ENCODE data around the gene ATP6V0E1.
"Not testable (repeated sequence)": the region's sequence is repeated elsewhere in the genome, so short reads cannot be mapped to it uniquely, and the experiment has no call there.

The ATP6V0E1 gene

GRCh38 chr5:173057062-173057924 lies 73.7 kb downstream of the ATP6V0E1 start:
- TF ChIP-seq CTCF (IDR thresholded peaks at IDR 0.05; ENCODE audit: control insufficient read depth, extremely low read depth, insufficient read depth), result no peak

GRCh38 chr5:173062141-173062540 lies 78.6 kb downstream of the ATP6V0E1 start:
- TF ChIP-seq CTCF (IDR thresholded peaks at IDR 0.05; ENCODE audit: control insufficient read depth, extremely low read depth, insufficient read depth), result no peak
- H3K4me3 ChIP-seq (ENCODE audit: low read depth, low read length), result no peak overlapping the region

More at GRCh38 chr5:173057062-173057924, 73.7 kb downstream of the ATP6V0E1 start:
- peak overlapping the region; percentile 82 for H3K4me3 ChIP-seq (ENCODE audit: low read depth, low read length)
- DNase-seq (ENCODE audit: low read depth), result peak; percentile 94

GRCh38 chr5:173065155-173065554 lies 81.6 kb downstream of the ATP6V0E1 start:
- no peak for DNase-seq (ENCODE audit: low read depth)
- no peak for TF ChIP-seq CTCF (IDR thresholded peaks at IDR 0.05; ENCODE audit: control insufficient read depth, extremely low read depth, insufficient read depth)
- no peak overlapping the region for H3K4me3 ChIP-seq (ENCODE audit: low read depth, low read length)

More at GRCh38 chr5:173062141-173062540, 78.6 kb downstream of the ATP6V0E1 start:
- no peak for DNase-seq (ENCODE audit: low read depth)

GRCh38 chr5:173069671-173070070 lies 86.1 kb downstream of the ATP6V0E1 start:
- no peak overlapping the region for H3K4me3 ChIP-seq (ENCODE audit: low read depth, low read length)
- no peak for TF ChIP-seq CTCF (IDR thresholded peaks at IDR 0.05; ENCODE audit: control insufficient read depth, extremely low read depth, insufficient read depth)
- no peak for DNase-seq (ENCODE audit: low read depth)

DNA sequence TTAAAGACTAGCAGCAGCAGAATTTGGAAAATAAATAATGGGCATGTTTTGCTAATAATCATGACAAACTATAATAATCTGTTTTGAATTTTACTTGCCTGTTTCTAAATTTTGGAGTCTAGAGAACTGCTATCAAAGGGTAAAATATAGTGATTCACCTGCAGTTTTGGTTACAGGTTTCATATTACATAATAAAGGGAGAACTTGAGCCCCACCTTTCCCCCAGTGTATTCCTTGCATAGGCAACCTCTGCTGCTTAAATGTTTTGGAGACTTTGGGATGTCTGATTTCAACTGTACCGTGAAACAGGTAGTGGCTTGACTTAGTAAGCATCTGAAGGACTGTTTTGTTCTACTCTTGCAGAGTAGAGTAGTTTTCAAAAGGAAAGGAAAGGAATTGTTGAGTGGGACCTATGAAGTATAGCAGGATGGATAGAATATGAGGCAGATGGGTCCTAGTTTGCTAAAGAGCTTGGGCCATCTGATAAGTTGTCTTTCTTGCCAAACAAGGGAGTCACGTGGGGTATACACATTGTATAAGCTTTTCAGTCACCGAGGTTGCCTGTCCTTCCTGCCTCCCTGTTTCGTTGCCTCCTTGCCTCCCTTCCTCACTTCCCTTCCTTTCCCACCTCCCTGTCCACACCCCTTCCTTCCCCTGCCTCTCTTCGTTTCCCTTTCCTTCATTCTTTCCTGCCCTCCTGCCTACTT lies 91.7 kb downstream of the ATP6V0E1 start:
- no peak for TF ChIP-seq CTCF (IDR thresholded peaks at IDR 0.05; ENCODE audit: control insufficient read depth, extremely low read depth, insufficient read depth)
- no peak for DNase-seq (ENCODE audit: low read depth)
- no peak overlapping the region for H3K4me3 ChIP-seq (ENCODE audit: low read depth, low read length)

DNA sequence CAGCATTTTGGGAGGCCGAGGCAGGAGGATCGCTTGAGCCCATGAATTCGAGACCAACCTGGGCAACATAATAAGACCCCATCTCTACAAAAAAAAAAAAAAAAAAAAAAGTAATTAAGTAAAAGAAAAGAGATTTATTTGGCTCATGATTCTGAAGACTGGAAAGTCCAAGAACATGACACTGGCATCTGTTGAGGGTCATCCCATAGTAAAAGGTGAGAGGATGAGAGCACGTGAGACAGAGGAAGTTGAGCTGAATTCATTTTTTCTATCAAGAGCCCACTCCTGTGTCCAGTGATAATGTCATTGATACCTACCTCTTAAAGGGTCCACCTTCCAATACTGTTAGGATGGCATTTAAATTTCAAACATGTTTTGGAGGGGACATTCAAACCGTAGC lies 92.4 kb downstream of the ATP6V0E1 start:
- no peak for DNase-seq (ENCODE audit: low read depth)
- H3K4me3 ChIP-seq (ENCODE audit: low read depth, low read length), result no peak overlapping the region
- TF ChIP-seq CTCF (IDR thresholded peaks at IDR 0.05; ENCODE audit: control insufficient read depth, extremely low read depth, insufficient read depth), result no peak

GRCh38 chr5:173076471-173076870 lies 92.9 kb downstream of the ATP6V0E1 start:
- not testable (repeated sequence) for H3K4me3 ChIP-seq (ENCODE audit: low read depth, low read length); DNase-seq (ENCODE audit: low read depth)

Measured in LNCaP clone FGC (cell line).